Measurements from ENCODE around the gene TBC1D22B. TPM values are rescaled to one million over a fixed set of nuclear protein-coding genes. Genes with fewer than 3 reads are reported as not detected.

Gene TBC1D22B
- polyA plus RNA-seq, 1 of the 3 experiments (the other 2 are of a cell fraction): 5.3 TPM

- CTCF ChIA-PET: interaction anchor here (1.1 to 2.7 kb wide), 8 partner anchors 10 to 205 kb away, joined by 3 to 8 read pairs (median 4); no protein-coding TSS in a partner anchor
- Histone ChIP-seq H3K4me2 (no peak overlapping the region), H3F3A (replicated peaks; ENCODE audit: insufficient read depth) (no peaks in the 10 kb centered on the region), H3K9me3 (no peaks in the 10 kb centered on the region), H3K4me3 (ENCODE audit: low read depth in 2 of 2, low read length in 1 of 2) (no peak overlapping the region), H3K9ac (no peak overlapping the region), H4K20me1 (ENCODE audit: insufficient read depth) (no peaks in the 10 kb centered on the region), H3K79me2 (ENCODE audit: insufficient read depth) (peaks cover 32% of the 10 kb centered on the region; the same call in 1 of the 2 replicates), H3K27me3 (ENCODE audit: insufficient read depth) (no peaks in the 10 kb centered on the region), H3K4me1 (ENCODE audit: control insufficient read depth in 1 of 2, insufficient read depth in 2 of 2, low read depth in 1 of 2, low read length in 1 of 2) (peaks cover 0 to 10% of the 10 kb centered on the region in 2 experiments; a peak in 2 of 4 replicates), H3K9me2 (no peaks in the 10 kb centered on the region), H3K27ac (ENCODE audit: low read depth in 2 of 2, low read length in 1 of 2) (no peak overlapping the region), H3K36me3 (replicated peaks in 1 of 2; ENCODE audit: control insufficient read depth in 1 of 2, insufficient read depth in 2 of 2, low read length in 1 of 2) (peaks cover 11 to 43% of the 10 kb centered on the region in 2 experiments), H2AFZ (ENCODE audit: low read depth) (no peak overlapping the region)
- WGBS (ENCODE audit: low lambda C conversion rate): 62% methylated on average over 2 of the region's 2 CpGs
- POLR2A ChIA-PET: no interaction called here
- DNase-seq: no peak
- no peak for TF ChIP-seq RCOR1 (IDR thresholded peaks at IDR 0.05; ENCODE audit: low read length)
- no peak for TF ChIP-seq TEAD4 (IDR thresholded peaks at IDR 0.05; ENCODE audit: borderline replicate concordance, insufficient read depth)
- TF ChIP-seq FOXM1 (IDR thresholded peaks at IDR 0.05; ENCODE audit: low read depth): no peak
- no peak for TF ChIP-seq SIN3A (IDR thresholded peaks at IDR 0.05; ENCODE audit: borderline replicate concordance, low read depth, low read length)
- TF ChIP-seq RFX5 (IDR thresholded peaks at IDR 0.05; ENCODE audit: low read length): no peak
- no peak for TF ChIP-seq ELF1 (IDR thresholded peaks at IDR 0.05)
- no peak for TF ChIP-seq YY1 (IDR thresholded peaks at IDR 0.05; ENCODE audit: low read depth)
- no peak for TF ChIP-seq CHD2 (IDR thresholded peaks at IDR 0.05; ENCODE audit: low read length, partially characterized antibody)
- no peak for TF ChIP-seq IRF3 (IDR thresholded peaks at IDR 0.05; ENCODE audit: low read depth, low read length)
- no peak for TF ChIP-seq MAX (IDR thresholded peaks at IDR 0.05; ENCODE audit: low read depth)
- no peak for TF ChIP-seq FOSL2 (IDR thresholded peaks at IDR 0.05; ENCODE audit: borderline replicate concordance, low read depth)
- TF ChIP-seq EZH2phosphoT487 (IDR thresholded peaks at IDR 0.05; ENCODE audit: borderline replicate concordance, low read depth): no peak
- TF ChIP-seq MXI1 (IDR thresholded peaks at IDR 0.05; ENCODE audit: low read depth, low read length): no peak
- no peak for TF ChIP-seq RAD21 (IDR thresholded peaks at IDR 0.05; ENCODE audit: low read length)
- no peak for TF ChIP-seq TAF1 (IDR thresholded peaks at IDR 0.05; ENCODE audit: borderline replicate concordance, low read depth, low read length)
- TF ChIP-seq GATA2 (CRISPR knock-in tag; IDR thresholded peaks at IDR 0.05): no peak
- no peak for TF ChIP-seq EP300 (IDR thresholded peaks at IDR 0.05; ENCODE audit: borderline replicate concordance in 1 of 2, low read depth in 1 of 2, low read length in 1 of 2)
- no peak for TF ChIP-seq FOXJ3 (CRISPR knock-in tag; IDR thresholded peaks at IDR 0.05)
Measured at GRCh38 chr6:37362101-37362828, 104.7 kb downstream of the TBC1D22B start.
